Right forelimb (tissue), 1 donor: ENCODE data around the gene HIP1.
"Not testable (repeated sequence)": the region's sequence is repeated elsewhere in the genome, so short reads cannot be mapped to it uniquely, and the experiment has no call there.

ENCODE experiments used
- DNase-seq: peaks from one replicate; pipeline ENCODE4 v3.0.0-alpha.2; 2018

Gene HIP1

GRCh38 chr7:75485355-75485978 is 253.3 kb downstream of the HIP1 start:
- DNase-seq: not testable (repeated sequence)
